GM21717 (cell line): Measurements from ENCODE around the gene NEDD4.
"Not testable (repeated sequence)": the region's sequence is repeated elsewhere in the genome, so short reads cannot be mapped to it uniquely, and the experiment has no call there.

Experiments
- ATAC-seq: cut with Tn5 transposase; IDR thresholded peaks from one replicate; pipeline ENCODE4 v1.9.1; 2021; ENCODE audit warnings: mild to moderate bottlenecking, moderate library complexity; ENCODE audit not compliant: unreplicated experiment

NEDD4 gene

GRCh38 chr15:56006371-56006770, 13.0 kb upstream of the NEDD4 start:
- ATAC-seq = not testable (repeated sequence)

DNA sequence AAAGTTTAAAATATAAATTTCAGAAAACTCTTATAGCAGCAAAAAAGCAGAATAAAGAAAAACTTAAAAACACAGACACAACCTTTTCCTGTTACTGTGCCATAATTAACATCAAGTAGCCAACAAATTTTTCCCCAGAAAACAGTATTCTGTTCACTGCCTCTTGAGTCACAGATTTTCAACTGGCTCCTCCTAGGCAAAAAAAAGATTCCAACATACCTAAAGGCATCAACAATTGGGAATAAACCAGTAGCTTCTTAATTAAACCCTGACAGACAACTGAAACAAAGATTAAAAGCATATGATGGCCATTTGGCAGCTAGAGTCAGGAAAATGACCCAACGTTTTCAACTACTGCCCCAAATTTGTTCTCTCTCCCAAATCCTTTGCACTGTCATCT, 10.9 kb upstream of the NEDD4 start:
- ATAC-seq = not testable (repeated sequence)

DNA sequence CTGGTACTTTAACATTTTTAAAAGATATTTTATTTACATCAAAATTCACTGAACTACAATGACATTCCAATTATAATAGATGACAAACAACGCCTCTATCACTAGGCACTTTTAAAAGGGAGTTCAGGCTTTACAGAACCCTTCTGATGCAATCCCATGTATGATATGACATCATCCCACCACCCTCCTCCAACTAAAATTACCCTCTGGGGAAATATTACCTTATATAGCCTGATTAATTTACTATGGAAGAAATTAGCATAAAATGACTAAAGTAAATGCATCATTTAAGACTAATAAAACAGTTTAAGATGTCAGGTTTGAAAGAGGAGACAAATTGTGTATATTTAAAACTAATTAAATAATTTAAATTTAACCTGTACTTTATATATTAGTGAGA, 10.4 kb upstream of the NEDD4 start:
- not testable (repeated sequence) for ATAC-seq

GRCh38 chr15:56003277-56003676, 9.9 kb upstream of the NEDD4 start:
- ATAC-seq = not testable (repeated sequence)

DNA sequence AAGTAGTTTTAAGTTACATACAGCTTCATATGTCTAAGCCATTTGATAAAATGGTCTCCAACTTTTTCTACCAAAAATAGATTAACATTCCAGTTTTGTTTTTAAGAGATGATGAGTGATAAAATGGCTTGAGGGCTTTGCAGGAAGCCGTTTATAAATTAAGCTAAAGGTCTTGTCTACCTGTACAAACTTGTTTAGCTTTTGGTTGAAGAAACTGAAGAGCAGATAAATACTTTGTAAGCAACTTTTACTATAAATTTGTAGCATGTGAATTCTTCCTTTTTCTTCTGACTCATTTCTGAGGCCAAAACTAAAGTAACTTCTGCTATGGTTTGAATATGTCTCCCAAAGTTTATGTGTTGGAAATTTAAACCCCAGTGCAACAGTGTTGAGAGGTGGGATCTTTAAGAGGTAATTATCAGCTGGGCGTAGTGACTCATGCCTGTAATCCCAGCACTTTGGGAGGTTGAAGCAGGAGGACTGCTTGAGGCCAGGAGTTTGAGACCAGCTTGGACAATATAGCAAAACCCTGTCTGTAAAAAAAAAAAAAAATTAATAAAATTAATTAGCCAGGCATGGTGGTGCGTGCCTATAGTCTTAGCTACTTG, 8.2 kb upstream of the NEDD4 start:
- ATAC-seq = no peak

DNA sequence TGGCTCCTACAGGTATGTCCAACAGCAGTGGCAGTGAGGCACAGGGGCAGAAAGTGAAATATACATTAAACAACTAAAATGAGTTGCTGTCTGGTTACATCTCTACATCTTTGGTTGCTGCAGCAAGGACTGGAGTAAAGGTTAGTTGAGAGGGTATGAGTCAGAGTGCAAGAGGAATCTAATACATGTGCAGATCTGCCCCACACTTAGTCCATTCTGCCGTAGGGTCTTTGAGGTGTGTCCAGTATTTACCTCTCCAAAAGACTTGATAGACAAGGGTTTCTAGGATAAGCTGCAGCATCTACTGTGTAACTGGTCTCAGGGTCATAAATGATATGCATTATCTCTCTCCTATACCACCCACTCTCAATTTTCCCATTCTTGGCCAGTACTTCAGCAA, 6.2 kb upstream of the NEDD4 start:
- ATAC-seq = no peak

DNA sequence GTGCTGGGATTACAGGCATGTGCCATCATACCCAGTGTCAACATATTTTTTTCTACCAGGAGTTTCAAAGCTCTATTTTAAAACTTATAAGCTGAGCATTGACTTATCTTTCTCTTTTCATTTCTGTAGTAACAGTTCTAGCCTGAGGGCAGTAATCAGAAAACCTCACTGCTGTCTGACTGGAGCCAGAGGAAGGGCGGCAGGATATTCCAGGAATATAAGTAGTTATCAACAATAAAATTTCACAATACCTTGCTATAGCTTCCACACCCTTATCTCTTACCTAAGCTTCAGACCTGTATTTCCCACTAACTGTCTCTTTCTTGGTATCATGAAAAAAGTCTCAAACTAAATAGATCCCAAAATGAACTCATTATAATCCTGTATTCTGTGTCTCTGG, 5.1 kb upstream of the NEDD4 start:
- no peak for ATAC-seq

GRCh38 chr15:55993804-55994560, 570 bp upstream of the NEDD4 start:
- ATAC-seq = peak; percentile 4

- no peak for ATAC-seq
Measured at GRCh38 chr15:55992769-55993110, 672 bp downstream of the NEDD4 start.

GRCh38 chr15:55991802-55992768, 1.3 kb downstream of the NEDD4 start:
- no peak for ATAC-seq

DNA sequence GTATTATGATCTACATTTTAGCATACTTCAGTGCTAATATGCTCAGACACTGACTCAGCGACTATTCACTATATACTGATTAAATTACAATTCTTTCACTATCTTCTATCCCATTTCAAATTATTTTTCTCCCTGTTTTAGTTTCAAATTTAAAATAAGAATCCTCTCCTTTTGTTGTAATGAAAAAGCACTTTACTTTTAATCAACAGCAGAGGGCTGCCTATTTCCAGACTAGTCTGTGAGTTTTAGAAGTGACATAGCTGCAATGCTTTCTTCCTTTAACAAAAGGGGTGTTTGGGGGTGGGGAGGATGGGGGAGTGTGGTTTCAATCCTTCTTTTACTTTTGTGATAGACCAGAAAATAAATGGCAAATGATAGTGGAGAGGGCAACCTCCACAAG, 2.4 kb downstream of the NEDD4 start:
- no peak for ATAC-seq

GRCh38 chr15:55990516-55990915, 2.9 kb downstream of the NEDD4 start:
- no peak for ATAC-seq

GRCh38 chr15:55989383-55989782, 4.0 kb downstream of the NEDD4 start:
- ATAC-seq = no peak

DNA sequence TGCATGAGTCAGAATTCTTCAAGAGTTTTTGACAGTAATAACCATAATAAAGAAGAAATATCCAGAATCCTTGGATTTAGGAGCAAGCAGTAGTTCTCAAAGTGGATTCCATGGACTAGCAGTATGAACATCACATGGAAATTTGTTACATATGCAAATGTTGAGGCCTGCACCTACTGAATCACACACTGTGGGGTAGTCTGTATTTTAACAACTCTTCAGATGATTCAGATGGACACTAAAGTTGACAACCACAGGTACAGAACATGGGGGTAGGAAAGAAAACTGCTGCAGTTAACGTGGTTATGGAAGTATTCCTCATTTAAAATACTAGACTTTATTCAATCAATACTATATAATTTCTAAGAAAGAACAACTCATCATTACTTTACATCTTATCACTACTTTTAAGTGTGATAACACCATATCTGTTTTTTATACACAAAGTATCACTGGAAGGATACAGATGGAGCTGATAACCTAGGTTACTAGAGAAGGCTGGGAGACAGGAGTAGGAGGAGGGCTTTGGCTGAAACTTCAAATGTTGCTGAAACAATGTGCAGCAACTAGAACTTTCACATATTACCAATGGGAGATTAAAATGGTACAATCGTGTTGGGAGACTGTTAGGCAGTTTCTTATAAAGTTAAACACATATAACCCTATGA, 11.7 kb downstream of the NEDD4 start:
- ATAC-seq = no peak

DNA sequence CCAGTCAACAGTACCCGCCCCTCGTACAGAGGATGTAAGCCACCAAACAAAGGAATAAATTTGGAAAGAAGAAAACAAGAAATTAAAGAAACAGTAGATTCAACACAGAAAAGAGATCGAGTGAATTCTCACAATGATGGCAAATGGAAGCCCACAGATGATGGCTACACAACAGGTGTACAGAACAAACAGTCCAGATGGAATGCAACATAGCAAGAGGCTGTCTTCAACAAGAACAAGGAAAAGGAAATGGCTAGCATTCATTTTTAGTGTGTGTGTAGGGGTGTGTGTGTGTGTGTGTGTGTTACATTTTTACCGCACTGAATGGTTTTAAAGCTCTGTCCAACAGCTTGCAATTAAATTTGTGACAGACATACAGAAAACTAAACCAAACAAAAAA, 12.9 kb downstream of the NEDD4 start:
- no peak for ATAC-seq

DNA sequence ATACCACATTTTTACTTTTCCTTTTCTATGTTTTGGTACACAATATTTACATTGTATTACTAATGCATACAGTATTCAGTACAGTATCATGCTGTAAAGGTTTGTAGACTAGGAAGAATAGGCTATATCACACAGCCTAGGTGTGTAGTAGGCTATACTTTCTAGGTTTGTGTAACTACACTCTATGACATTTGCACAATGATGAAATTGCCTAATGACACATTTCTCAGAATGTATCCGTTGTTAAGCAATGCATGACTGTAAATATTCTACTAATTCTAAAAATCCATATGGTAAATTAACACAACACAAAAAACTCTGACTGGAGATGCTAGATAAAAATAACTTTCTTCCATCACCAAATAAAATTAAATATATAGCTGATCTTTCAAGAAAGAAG, 16.2 kb downstream of the NEDD4 start:
- ATAC-seq = no peak

DNA sequence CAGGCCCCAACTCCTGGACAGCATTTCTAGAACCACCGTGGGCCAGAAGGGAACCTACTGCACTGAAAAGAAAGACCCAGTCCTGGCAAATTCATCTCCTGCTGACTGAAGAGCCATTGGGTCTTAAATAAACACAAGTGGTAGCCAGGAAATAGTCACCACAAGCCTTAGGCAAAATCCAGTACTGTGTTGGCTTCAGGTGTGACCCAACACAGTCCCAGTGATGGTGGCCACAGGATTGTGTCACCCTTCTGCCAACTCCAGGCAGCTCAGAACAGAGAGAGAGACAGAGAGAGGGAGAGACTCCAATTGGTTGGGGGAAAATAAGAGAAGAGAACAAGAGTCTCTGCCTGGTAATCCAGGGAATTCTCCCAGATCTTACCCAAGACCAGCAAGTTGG, 23.1 kb downstream of the NEDD4 start:
- ATAC-seq = no peak

DNA sequence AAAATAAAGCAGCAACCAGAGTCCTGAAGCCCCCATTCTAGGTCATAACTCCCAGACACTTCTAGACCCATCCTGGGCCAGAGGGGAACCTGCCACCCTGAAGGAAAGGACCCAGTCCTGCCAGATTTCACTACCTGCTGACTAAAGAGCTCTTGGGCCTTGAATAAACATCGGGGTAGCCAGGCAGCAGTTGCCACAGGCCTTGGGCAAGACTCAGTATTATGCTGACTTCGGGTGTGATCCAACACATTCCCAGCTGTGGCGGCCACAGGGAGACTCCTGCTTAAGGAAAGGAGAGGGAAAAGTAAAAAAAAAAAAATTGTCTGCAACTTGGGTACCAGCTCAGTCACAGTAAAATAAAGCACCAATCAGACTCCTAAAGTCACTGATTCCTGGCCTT, 23.8 kb downstream of the NEDD4 start:
- ATAC-seq = no peak

DNA sequence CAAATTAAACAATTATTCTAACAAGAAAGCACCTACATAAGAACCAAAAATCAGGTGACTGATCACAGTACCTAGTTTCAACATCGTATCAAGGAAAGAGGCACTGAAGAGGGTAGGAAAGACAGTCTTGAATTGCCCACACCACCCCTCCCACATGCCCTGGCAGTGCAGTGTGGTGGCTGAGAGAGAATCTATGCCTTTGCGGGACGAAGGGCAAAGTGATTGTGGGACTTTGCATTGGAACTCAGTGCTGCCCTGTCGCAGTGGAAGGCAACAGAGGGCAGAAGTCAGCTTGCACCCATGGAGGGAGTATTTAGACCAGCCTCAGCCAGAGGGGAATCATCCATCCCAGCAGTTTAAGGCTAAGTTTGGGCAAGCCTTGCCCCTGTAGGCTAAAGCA, 24.5 kb downstream of the NEDD4 start:
- ATAC-seq = no peak

DNA sequence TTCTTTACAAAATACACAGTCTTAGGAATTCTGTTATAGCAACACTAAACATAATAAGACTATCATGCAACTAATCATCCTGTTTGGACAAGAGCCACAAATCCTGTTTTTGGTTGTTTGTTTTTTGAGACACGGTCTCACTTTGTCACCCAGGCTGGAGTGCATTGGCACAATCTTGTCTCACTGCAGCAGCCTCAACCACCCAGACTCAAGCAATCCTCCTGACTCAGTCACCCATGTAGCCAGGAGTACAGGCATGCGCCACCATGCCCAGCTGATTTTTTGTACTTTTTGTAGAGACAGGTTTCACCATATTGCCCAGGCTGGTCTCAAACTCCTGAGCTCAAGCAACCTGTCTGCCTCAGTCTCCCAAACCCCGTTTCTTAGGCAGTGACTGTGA, 28.3 kb downstream of the NEDD4 start:
- no peak for ATAC-seq

DNA sequence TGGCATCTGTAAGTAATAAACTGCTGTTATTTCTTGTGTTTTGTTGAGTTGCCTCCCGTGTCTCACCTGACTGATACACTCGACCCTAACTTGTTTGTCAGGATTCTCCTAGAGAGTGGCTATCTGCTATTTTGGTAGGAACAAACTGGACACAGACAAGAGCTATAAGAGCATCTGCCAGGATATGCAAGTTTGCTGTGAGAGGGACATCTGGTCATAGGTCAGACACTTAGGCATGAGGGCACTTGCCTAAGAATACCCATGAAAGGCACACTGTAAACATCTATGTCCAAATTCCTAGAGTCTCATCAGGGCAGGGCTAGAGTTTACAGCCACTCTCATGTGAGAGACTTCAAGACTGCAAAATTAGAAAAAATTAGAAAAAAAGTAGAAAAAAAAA, 32.5 kb downstream of the NEDD4 start:
- no peak for ATAC-seq
